ENCODE measurements around the gene FPR1. TPM values are rescaled to one million over a fixed set of nuclear protein-coding genes. Genes with fewer than 3 reads are reported as not detected.
A peak's percentile ranks its signal among the peaks of the same experiment; 100 is the strongest.
"Not testable (repeated sequence)": the region's sequence is repeated elsewhere in the genome, so short reads cannot be mapped to it uniquely, and the experiment has no call there.

The FPR1 gene
- polyA plus RNA-seq, 1 experiment = not detected

DNA sequence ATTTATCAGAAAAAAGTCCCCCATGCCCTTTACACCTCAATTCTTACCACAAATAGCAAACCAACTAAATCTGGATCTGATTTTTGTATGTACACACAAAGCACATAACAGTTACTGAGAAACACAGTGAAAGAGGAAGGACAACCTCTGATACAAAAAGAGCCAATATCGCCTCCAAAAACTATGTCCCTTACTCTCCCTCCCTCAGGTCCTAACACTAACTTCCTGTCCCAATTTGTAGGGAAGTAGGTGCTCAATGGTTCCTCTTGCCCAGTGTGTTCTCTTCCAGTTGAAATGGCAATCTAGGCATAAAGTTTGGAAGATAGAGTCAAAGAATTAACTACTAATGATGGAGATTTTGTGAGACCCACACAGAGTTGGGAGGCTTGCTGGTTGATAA is 27.5 kb upstream of the FPR1 start:
- TF ChIP-seq, protein P1, sequence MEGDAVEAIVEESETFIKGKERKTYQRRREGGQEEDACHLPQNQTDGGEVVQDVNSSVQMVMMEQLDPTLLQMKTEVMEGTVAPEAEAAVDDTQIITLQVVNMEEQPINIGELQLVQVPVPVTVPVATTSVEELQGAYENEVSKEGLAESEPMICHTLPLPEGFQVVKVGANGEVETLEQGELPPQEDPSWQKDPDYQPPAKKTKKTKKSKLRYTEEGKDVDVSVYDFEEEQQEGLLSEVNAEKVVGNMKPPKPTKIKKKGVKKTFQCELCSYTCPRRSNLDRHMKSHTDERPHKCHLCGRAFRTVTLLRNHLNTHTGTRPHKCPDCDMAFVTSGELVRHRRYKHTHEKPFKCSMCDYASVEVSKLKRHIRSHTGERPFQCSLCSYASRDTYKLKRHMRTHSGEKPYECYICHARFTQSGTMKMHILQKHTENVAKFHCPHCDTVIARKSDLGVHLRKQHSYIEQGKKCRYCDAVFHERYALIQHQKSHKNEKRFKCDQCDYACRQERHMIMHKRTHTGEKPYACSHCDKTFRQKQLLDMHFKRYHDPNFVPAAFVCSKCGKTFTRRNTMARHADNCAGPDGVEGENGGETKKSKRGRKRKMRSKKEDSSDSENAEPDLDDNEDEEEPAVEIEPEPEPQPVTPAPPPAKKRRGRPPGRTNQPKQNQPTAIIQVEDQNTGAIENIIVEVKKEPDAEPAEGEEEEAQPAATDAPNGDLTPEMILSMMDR (IDR thresholded peaks at IDR 0.05; ENCODE audit: insufficient read depth, low read depth, low read length) = no peak
- CTCF ChIA-PET = interaction anchor here (1.3 kb wide), 1 partner anchor 122 kb away, joined by 3 read pairs; no protein-coding TSS in a partner anchor
- Histone ChIP-seq H3K27me3 (ENCODE audit: control insufficient read depth, insufficient read depth, low read length) (no peaks in the 10 kb centered on the region), H3K36me3 (ENCODE audit: control insufficient read depth, insufficient read depth, low read length) (no peaks in the 10 kb centered on the region), H3K4me3 (ENCODE audit: low read depth, low read length) (no peak overlapping the region)
- POLR2A ChIA-PET = no interaction called here
- no peak for DNase-seq (ENCODE audit: low read depth)

DNA sequence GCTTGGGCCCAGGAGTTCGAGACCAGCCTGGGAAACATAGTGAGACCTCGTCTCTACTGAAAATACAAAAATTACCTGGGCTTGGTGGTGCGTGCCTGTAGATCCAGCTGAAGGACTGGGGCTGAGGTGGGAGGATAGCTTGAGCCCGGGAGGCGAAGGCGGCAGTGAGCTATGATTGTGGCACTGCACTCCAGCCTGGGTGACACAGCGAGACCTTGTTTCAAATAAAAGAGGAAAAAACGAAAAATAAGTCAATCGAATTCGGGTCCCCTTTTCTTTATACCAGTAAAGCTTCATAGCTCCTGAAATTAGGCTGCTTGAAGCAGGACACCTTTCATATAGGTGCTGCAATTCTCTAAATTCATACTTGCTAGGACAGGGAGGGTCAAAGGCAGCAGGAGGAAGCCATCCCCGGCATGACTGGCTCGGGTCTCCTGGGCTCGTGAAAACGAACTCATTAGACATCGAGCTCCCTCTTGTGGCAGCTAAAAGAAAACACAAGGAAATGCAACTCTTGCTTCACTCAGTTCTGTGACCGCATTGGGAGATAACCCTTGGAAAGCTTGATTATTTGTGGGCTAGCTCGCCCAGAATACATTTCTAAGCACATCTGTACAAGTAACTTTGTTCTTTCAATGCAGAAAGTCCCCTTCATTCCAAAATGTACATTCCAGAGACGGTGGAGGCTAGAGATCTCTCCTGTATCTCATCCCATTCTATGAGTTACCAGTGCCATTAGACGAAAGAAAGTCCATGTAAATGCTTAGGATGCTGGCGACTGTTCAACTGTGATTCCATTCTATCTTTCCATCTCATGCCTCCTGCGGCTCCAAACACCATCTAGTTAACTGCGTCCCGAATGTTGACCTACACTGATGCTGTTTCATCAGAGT is 26.1 kb upstream of the FPR1 start:
- Histone ChIP-seq H3K27me3 (ENCODE audit: control insufficient read depth, insufficient read depth, low read length) (no peaks in the 10 kb centered on the region), H3K36me3 (ENCODE audit: control insufficient read depth, insufficient read depth, low read length) (no peaks in the 10 kb centered on the region), H3K4me3 (ENCODE audit: low read depth, low read length) (no peak overlapping the region)
- TF ChIP-seq, protein P1 (IDR thresholded peaks at IDR 0.05; ENCODE audit: insufficient read depth, low read depth, low read length) = peak; percentile 75
- DNase-seq (ENCODE audit: low read depth) = peak; percentile 11
- ChIA-PET POLR2A (no interaction called here), CTCF (interaction anchor here (0.7 to 2.2 kb wide), 34 partner anchors 8 to 356 kb away, joined by 3 to 29 read pairs (median 4); no protein-coding TSS in a partner anchor)

DNA sequence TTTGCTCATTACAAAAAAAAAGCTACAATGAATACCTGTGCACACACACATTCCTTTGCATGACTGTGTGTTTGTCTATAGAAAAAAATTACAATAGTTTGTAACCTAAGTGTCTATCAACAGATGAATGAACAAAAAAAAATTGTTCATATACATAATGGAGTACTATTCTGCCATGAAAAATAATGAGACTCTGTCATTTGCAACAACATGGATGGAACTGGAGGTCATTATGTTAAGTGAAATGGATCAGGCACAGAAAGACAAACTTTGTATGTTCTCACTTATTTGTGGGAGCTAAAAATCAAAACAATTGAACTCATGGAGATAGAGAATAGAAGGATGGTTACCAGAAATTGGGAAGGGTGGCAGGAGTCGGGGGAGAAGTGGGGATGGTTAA is 24.9 kb upstream of the FPR1 start:
- H3K27me3 ChIP-seq (ENCODE audit: control insufficient read depth, insufficient read depth, low read length); DNase-seq (ENCODE audit: low read depth); H3K4me3 ChIP-seq (ENCODE audit: low read depth, low read length); H3K36me3 ChIP-seq (ENCODE audit: control insufficient read depth, insufficient read depth, low read length); POLR2A ChIA-PET: not testable (repeated sequence)
- CTCF ChIA-PET = interaction anchor here (1.6 to 2.2 kb wide), 6 partner anchors 32 to 303 kb away, joined by 4 to 29 read pairs (median 12); no protein-coding TSS in a partner anchor

DNA sequence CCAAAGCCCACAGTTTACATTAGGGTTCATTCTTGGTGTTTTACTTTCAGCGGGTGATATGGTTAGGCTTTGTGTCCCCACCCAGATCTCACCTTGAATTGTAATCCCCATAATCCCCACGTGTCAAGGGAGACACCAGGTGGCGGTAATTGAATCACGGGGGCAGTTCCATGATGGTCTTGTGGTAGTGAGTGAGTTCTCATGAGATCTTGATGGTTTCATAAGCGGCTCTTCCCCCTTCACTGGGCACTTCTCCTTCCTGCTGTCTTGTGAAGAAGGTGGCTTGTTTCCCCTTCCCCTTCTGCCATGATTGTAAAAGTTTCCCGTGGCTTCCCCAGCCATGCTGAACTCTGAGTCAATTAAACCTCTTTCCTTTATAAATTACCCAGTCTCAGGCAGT is 21.3 kb upstream of the FPR1 start:
- H3K27me3 ChIP-seq (ENCODE audit: control insufficient read depth, insufficient read depth, low read length) = no peaks in the 10 kb centered on the region
- POLR2A ChIA-PET = no interaction called here
- no peaks in the 10 kb centered on the region for H3K36me3 ChIP-seq (ENCODE audit: control insufficient read depth, insufficient read depth, low read length)
- TF ChIP-seq, protein P1 (IDR thresholded peaks at IDR 0.05; ENCODE audit: insufficient read depth, low read depth, low read length) = no peak
- CTCF ChIA-PET = no interaction called here
- no peak overlapping the region for H3K4me3 ChIP-seq (ENCODE audit: low read depth, low read length)
- DNase-seq (ENCODE audit: low read depth) = no peak

DNA sequence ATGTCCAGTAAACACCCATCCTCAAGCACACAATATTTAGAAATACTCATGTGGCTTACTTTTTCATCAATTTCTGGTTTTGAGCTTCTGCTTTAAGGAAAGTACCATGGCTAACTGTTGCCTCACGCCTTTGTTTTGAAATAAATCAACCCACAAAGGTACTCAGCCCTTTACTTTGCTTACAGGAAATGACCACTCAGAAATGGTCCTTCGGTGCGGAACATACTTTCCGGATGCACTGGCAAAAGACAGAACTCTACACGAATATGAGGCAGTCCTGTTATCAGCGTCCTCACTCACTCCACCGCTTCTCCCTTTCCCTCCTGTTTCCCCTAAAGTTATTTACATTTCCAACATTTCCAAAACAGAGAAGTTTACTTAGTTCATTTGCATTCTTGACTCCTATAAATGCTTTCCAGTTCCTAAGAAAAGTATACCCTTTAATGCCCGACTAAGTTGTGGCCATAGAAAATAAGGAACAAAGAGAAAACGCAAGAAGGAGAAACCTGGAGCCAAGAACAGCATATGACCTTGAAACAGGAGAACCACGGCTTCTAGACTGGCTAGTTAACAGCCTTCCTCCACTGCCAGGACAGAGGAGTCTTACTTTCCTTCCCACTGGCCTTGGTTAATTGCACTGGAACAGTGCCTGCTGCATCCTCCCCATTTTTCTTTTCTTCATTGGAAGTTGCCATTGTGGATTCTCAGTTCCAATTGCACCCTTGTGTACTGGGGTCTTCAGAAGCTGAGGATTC is 19.9 kb upstream of the FPR1 start:
- CTCF ChIA-PET = interaction anchor here (0.9 kb wide), 1 partner anchor 114 kb away, joined by 5 read pairs; no protein-coding TSS in a partner anchor

More for the DNA sequence above, 19.9 kb upstream of the FPR1 start:
- H3K4me3 ChIP-seq (ENCODE audit: low read depth, low read length) = no peak overlapping the region
- TF ChIP-seq, protein P1 (IDR thresholded peaks at IDR 0.05; ENCODE audit: insufficient read depth, low read depth, low read length) = no peak
- DNase-seq (ENCODE audit: low read depth) = no peak
- no peaks in the 10 kb centered on the region for H3K27me3 ChIP-seq (ENCODE audit: control insufficient read depth, insufficient read depth, low read length)
- POLR2A ChIA-PET = no interaction called here
- no peaks in the 10 kb centered on the region for H3K36me3 ChIP-seq (ENCODE audit: control insufficient read depth, insufficient read depth, low read length)

Data from BJ (cell line).